ENCODE measurements around the gene PTGDS. TPM values are rescaled to one million over a fixed set of nuclear protein-coding genes. Genes with fewer than 3 reads are reported as not detected.

The PTGDS gene
- polyA plus RNA-seq, 4 donors, result 0.86 to 38.0 (median 19.4) TPM

- 76 to 80% (median 79%) methylated on average over 14 of the region's 14 CpGs for WGBS, 3 donors
- H3K4me1 ChIP-seq (ENCODE audit: control insufficient read depth in 3 of 3, insufficient read depth in 2 of 3, low read depth in 1 of 3, low read length in 2 of 3), result no peaks in the 10 kb centered on the region
- no peak overlapping the region for H3K27ac ChIP-seq (ENCODE audit: low read depth in 1 of 3, low read length in 2 of 3)
- H3K4me3 ChIP-seq (ENCODE audit: low read depth in 1 of 3, low read length in 3 of 3), result no peak overlapping the region
- H3K9me3 ChIP-seq (ENCODE audit: control insufficient read depth in 2 of 2, insufficient read depth in 1 of 2, low read depth in 1 of 2, low read length in 1 of 2), result no peaks in the 10 kb centered on the region
- DNase-seq (no peak), FAIRE-seq (no peak)
- H3K36me3 ChIP-seq (ENCODE audit: control insufficient read depth in 3 of 3, insufficient read depth in 2 of 3, low read depth in 1 of 3, low read length in 3 of 3), result no peaks in the 10 kb centered on the region
- H3K27me3 ChIP-seq (ENCODE audit: control insufficient read depth in 3 of 3, insufficient read depth in 3 of 3, low read length in 3 of 3), result no peaks in the 10 kb centered on the region
Measured at GRCh38 chr9:136971746-136972145, 5.6 kb upstream of the PTGDS start.

GRCh38 chr9:136972335-136972734, 5.0 kb upstream of the PTGDS start:
- Histone ChIP-seq H3K4me3 (ENCODE audit: low read depth in 1 of 3, low read length in 3 of 3) (no peak overlapping the region), H3K9me3 (ENCODE audit: control insufficient read depth in 2 of 2, insufficient read depth in 1 of 2, low read depth in 1 of 2, low read length in 1 of 2) (no peaks in the 10 kb centered on the region), H3K4me1 (ENCODE audit: control insufficient read depth in 3 of 3, insufficient read depth in 2 of 3, low read depth in 1 of 3, low read length in 2 of 3) (no peaks in the 10 kb centered on the region), H3K36me3 (ENCODE audit: control insufficient read depth in 3 of 3, insufficient read depth in 2 of 3, low read depth in 1 of 3, low read length in 3 of 3) (no peaks in the 10 kb centered on the region), H3K27ac (ENCODE audit: low read depth in 1 of 3, low read length in 2 of 3) (no peak overlapping the region), H3K27me3 (ENCODE audit: control insufficient read depth in 3 of 3, insufficient read depth in 3 of 3, low read length in 3 of 3) (no peaks in the 10 kb centered on the region)
- WGBS, 3 donors, result 68 to 86% (median 83%) methylated on average over 7 to 11 of the region's 11 CpGs
- FAIRE-seq (no peak), DNase-seq (no peak)

- H3K27ac ChIP-seq (ENCODE audit: low read depth in 1 of 3, low read length in 2 of 3), result no peak overlapping the region
- peaks cover 0 to 3% (median 0%) of the 10 kb centered on the region in 3 donors for H3K27me3 ChIP-seq (ENCODE audit: control insufficient read depth in 3 of 3, insufficient read depth in 3 of 3, low read length in 3 of 3)
- DNase-seq (no peak), FAIRE-seq (no peak)
- WGBS, 3 donors, result 39 to 63% (median 52%) methylated on average over 10 to 13 of the region's 13 CpGs
- no peaks in the 10 kb centered on the region for H3K4me1 ChIP-seq (ENCODE audit: control insufficient read depth in 3 of 3, insufficient read depth in 2 of 3, low read depth in 1 of 3, low read length in 2 of 3)
- no peaks in the 10 kb centered on the region for H3K36me3 ChIP-seq (ENCODE audit: control insufficient read depth in 3 of 3, insufficient read depth in 2 of 3, low read depth in 1 of 3, low read length in 3 of 3)
- no peak overlapping the region for H3K4me3 ChIP-seq (ENCODE audit: low read depth in 1 of 3, low read length in 3 of 3)
- no peaks in the 10 kb centered on the region for H3K9me3 ChIP-seq (ENCODE audit: control insufficient read depth in 2 of 2, insufficient read depth in 1 of 2, low read depth in 1 of 2, low read length in 1 of 2)
Measured at GRCh38 chr9:136972743-136973142, 4.6 kb upstream of the PTGDS start.

GRCh38 chr9:136973618-136974617, 3.4 kb upstream of the PTGDS start:
- FAIRE-seq (no peak), DNase-seq (no peak)
- WGBS, 3 donors, result 69 to 83% (median 73%) methylated on average over 26 to 29 of the region's 29 CpGs
- no peaks in the 10 kb centered on the region for H3K36me3 ChIP-seq (ENCODE audit: control insufficient read depth in 3 of 3, insufficient read depth in 2 of 3, low read depth in 1 of 3, low read length in 3 of 3)
- H3K4me1 ChIP-seq (ENCODE audit: control insufficient read depth in 3 of 3, insufficient read depth in 2 of 3, low read depth in 1 of 3, low read length in 2 of 3), result no peaks in the 10 kb centered on the region
- H3K4me3 ChIP-seq (ENCODE audit: low read depth in 1 of 3, low read length in 3 of 3), result no peak overlapping the region
- H3K27ac ChIP-seq (ENCODE audit: low read depth in 1 of 3, low read length in 2 of 3), result no peak overlapping the region
- H3K27me3 ChIP-seq (ENCODE audit: control insufficient read depth in 3 of 3, insufficient read depth in 3 of 3, low read length in 3 of 3), result peaks cover 0 to 7% (median 0%) of the 10 kb centered on the region in 3 donors
- H3K9me3 ChIP-seq (ENCODE audit: control insufficient read depth in 2 of 2, insufficient read depth in 1 of 2, low read depth in 1 of 2, low read length in 1 of 2), result no peaks in the 10 kb centered on the region

GRCh38 chr9:136974817-136975535, 2.3 kb upstream of the PTGDS start:
- H3K4me3 ChIP-seq (ENCODE audit: low read depth in 1 of 3, low read length in 3 of 3), result no peak overlapping the region
- no peaks in the 10 kb centered on the region for H3K4me1 ChIP-seq (ENCODE audit: control insufficient read depth in 3 of 3, insufficient read depth in 2 of 3, low read depth in 1 of 3, low read length in 2 of 3)
- H3K36me3 ChIP-seq (ENCODE audit: control insufficient read depth in 3 of 3, insufficient read depth in 2 of 3, low read depth in 1 of 3, low read length in 3 of 3), result no peaks in the 10 kb centered on the region
- no peak for FAIRE-seq
- H3K9me3 ChIP-seq (ENCODE audit: control insufficient read depth in 2 of 2, insufficient read depth in 1 of 2, low read depth in 1 of 2, low read length in 1 of 2), result no peaks in the 10 kb centered on the region
- DNase-seq, result no peak
- H3K27me3 ChIP-seq (ENCODE audit: control insufficient read depth in 3 of 3, insufficient read depth in 3 of 3, low read length in 3 of 3), result peaks cover 0 to 7% (median 0%) of the 10 kb centered on the region in 3 donors
- 51 to 61% (median 59%) methylated on average over 15 of the region's 15 CpGs for WGBS, 3 donors
- H3K27ac ChIP-seq (ENCODE audit: low read depth in 1 of 3, low read length in 2 of 3), result peak overlapping the region in 1 of 3 donors; percentile 8

GRCh38 chr9:136975644-136976043, 1.7 kb upstream of the PTGDS start:
- Histone ChIP-seq H3K27me3 (ENCODE audit: control insufficient read depth in 3 of 3, insufficient read depth in 3 of 3, low read length in 3 of 3) (peaks cover 0 to 11% (median 0%) of the 10 kb centered on the region in 3 donors), H3K9me3 (ENCODE audit: control insufficient read depth in 2 of 2, insufficient read depth in 1 of 2, low read depth in 1 of 2, low read length in 1 of 2) (no peaks in the 10 kb centered on the region), H3K4me1 (ENCODE audit: control insufficient read depth in 3 of 3, insufficient read depth in 2 of 3, low read depth in 1 of 3, low read length in 2 of 3) (no peaks in the 10 kb centered on the region), H3K27ac (ENCODE audit: low read depth in 1 of 3, low read length in 2 of 3) (no peak overlapping the region), H3K36me3 (ENCODE audit: control insufficient read depth in 3 of 3, insufficient read depth in 2 of 3, low read depth in 1 of 3, low read length in 3 of 3) (no peaks in the 10 kb centered on the region), H3K4me3 (ENCODE audit: low read depth in 1 of 3, low read length in 3 of 3) (no peak overlapping the region)
- WGBS, 3 donors, result 33 to 53% (median 48%) methylated on average over 14 of the region's 14 CpGs
- DNase-seq (no peak), FAIRE-seq (no peak)

GRCh38 chr9:136977649-136978072, 357 bp downstream of the PTGDS start:
- peak overlapping the region in 2 of 3 donors; percentile 16 to 18 for H3K4me3 ChIP-seq (ENCODE audit: low read depth in 1 of 3, low read length in 3 of 3)
- 9 to 28% (median 22%) methylated on average over 16 to 33 of the region's 33 CpGs for WGBS, 3 donors
- FAIRE-seq (no peak), DNase-seq (no peak)
- H3K27ac ChIP-seq (ENCODE audit: low read depth in 1 of 3, low read length in 2 of 3), result no peak overlapping the region
- peaks cover 0 to 11% (median 0%) of the 10 kb centered on the region in 3 donors for H3K27me3 ChIP-seq (ENCODE audit: control insufficient read depth in 3 of 3, insufficient read depth in 3 of 3, low read length in 3 of 3)
- H3K36me3 ChIP-seq (ENCODE audit: control insufficient read depth in 3 of 3, insufficient read depth in 2 of 3, low read depth in 1 of 3, low read length in 3 of 3), result no peaks in the 10 kb centered on the region
- no peaks in the 10 kb centered on the region for H3K4me1 ChIP-seq (ENCODE audit: control insufficient read depth in 3 of 3, insufficient read depth in 2 of 3, low read depth in 1 of 3, low read length in 2 of 3)
- H3K9me3 ChIP-seq (ENCODE audit: control insufficient read depth in 2 of 2, insufficient read depth in 1 of 2, low read depth in 1 of 2, low read length in 1 of 2), result no peaks in the 10 kb centered on the region

GRCh38 chr9:136978073-136978864, 965 bp downstream of the PTGDS start:
- H3K27ac ChIP-seq (ENCODE audit: low read depth in 1 of 3, low read length in 2 of 3), result no peak overlapping the region
- no peak for FAIRE-seq
- H3K9me3 ChIP-seq (ENCODE audit: control insufficient read depth in 2 of 2, insufficient read depth in 1 of 2, low read depth in 1 of 2, low read length in 1 of 2), result no peaks in the 10 kb centered on the region
- 3 to 5% (median 4%) methylated on average over 37 to 78 of the region's 78 CpGs for WGBS, 3 donors
- no peaks in the 10 kb centered on the region for H3K4me1 ChIP-seq (ENCODE audit: control insufficient read depth in 3 of 3, insufficient read depth in 2 of 3, low read depth in 1 of 3, low read length in 2 of 3)
- peak; percentile 16 to 63 for DNase-seq
- no peaks in the 10 kb centered on the region for H3K36me3 ChIP-seq (ENCODE audit: control insufficient read depth in 3 of 3, insufficient read depth in 2 of 3, low read depth in 1 of 3, low read length in 3 of 3)
- H3K27me3 ChIP-seq (ENCODE audit: control insufficient read depth in 3 of 3, insufficient read depth in 3 of 3, low read length in 3 of 3), result peaks cover 0 to 11% (median 0%) of the 10 kb centered on the region in 3 donors
- H3K4me3 ChIP-seq (ENCODE audit: low read depth in 1 of 3, low read length in 3 of 3), result peak overlapping the region; percentile 18 to 27 (median 19)

All from small intestine (tissue), 7 donors.